ENCODE measurements around the gene KRT15. TPM values are rescaled to one million over a fixed set of nuclear protein-coding genes. Genes with fewer than 3 reads are reported as not detected.
A peak's percentile ranks its signal among the peaks of the same experiment; 100 is the strongest.

The KRT15 gene
- total and polyA plus RNA-seq, 4 donors = 15.2 to 51.7 (median 27.0) TPM

DNA sequence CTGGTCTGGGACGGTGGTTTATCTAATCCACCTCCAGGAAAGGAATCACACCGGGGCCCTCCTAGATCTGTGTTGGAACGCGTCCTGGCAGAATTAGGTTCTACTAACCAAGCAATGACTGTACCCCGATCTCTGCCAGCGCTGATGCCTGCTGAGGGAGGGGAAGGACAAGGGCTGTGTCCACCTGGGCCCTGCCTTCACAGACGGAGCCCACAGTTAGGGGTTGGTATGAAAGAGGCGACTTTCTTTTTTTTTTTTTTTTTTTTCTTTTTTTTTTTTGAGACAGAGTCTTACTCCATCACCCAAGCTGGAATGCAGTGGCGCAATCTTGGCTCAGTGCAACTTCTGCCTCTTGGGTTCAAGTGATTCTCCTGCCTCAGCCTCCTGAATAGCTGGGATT, 19.3 kb upstream of the KRT15 start:
- 77 to 80% methylated on average over 9 of the region's 9 CpGs for WGBS, 2 donors
- Histone ChIP-seq H3K4me3 (no peak overlapping the region), H3K9me3 (ENCODE audit: control insufficient read depth in 4 of 4, insufficient read depth in 3 of 4, low read length in 3 of 4) (no peaks in the 10 kb centered on the region), H3K27ac (ENCODE audit: low read depth in 1 of 2, low read length in 1 of 2) (no peak overlapping the region), H3K36me3 (ENCODE audit: control insufficient read depth in 4 of 4, insufficient read depth in 4 of 4, low read length in 4 of 4) (no peaks in the 10 kb centered on the region), H3K4me1 (ENCODE audit: control insufficient read depth in 5 of 5, insufficient read depth in 5 of 5, low read length in 5 of 5) (peaks cover 0 to 7% (median 0%) of the 10 kb centered on the region in 5 donors), H3K27me3 (ENCODE audit: control insufficient read depth in 3 of 3, insufficient read depth in 3 of 3, low read length in 2 of 3) (no peaks in the 10 kb centered on the region), H3K9ac (ENCODE audit: insufficient read depth in 1 of 2, low read length in 2 of 2) (no peak overlapping the region)
- ATAC-seq (ENCODE audit: insufficient read depth, low FRiP score) (no peak), DNase-seq (peak in 1 of 3 donors; percentile 26)
- TF ChIP-seq, protein P1, sequence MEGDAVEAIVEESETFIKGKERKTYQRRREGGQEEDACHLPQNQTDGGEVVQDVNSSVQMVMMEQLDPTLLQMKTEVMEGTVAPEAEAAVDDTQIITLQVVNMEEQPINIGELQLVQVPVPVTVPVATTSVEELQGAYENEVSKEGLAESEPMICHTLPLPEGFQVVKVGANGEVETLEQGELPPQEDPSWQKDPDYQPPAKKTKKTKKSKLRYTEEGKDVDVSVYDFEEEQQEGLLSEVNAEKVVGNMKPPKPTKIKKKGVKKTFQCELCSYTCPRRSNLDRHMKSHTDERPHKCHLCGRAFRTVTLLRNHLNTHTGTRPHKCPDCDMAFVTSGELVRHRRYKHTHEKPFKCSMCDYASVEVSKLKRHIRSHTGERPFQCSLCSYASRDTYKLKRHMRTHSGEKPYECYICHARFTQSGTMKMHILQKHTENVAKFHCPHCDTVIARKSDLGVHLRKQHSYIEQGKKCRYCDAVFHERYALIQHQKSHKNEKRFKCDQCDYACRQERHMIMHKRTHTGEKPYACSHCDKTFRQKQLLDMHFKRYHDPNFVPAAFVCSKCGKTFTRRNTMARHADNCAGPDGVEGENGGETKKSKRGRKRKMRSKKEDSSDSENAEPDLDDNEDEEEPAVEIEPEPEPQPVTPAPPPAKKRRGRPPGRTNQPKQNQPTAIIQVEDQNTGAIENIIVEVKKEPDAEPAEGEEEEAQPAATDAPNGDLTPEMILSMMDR (IDR thresholded peaks at IDR 0.05; ENCODE audit: control extremely low read depth, extremely low read depth) = no peak

DNA sequence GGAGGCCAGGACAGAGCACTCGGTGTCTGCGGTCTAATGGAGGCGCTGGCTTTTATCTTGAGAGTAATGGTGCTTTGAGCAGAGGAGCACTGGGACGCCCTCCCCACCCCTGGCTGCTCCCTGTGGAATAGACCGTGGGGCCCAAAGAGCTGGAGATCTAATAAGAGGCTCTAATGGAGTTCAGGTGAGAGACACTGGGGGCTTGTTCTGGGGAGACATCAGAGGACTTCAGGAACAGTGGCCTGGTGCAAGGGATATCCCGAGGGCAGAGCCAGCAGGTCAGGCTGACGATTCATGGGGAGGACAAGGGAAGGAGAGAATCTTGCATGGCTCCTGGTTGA, 18.9 kb upstream of the KRT15 start:
- DNase-seq = no peak
- Histone ChIP-seq H3K9me3 (ENCODE audit: control insufficient read depth in 4 of 4, insufficient read depth in 3 of 4, low read length in 3 of 4) (no peaks in the 10 kb centered on the region), H3K27me3 (ENCODE audit: control insufficient read depth in 3 of 3, insufficient read depth in 3 of 3, low read length in 2 of 3) (no peaks in the 10 kb centered on the region), H3K4me3 (no peak overlapping the region), H3K4me1 (ENCODE audit: control insufficient read depth in 5 of 5, insufficient read depth in 5 of 5, low read length in 5 of 5) (peaks cover 0 to 7% (median 0%) of the 10 kb centered on the region in 5 donors), H3K27ac (ENCODE audit: low read depth in 1 of 2, low read length in 1 of 2) (no peak overlapping the region), H3K9ac (ENCODE audit: insufficient read depth in 1 of 2, low read length in 2 of 2) (no peak overlapping the region), H3K36me3 (ENCODE audit: control insufficient read depth in 4 of 4, insufficient read depth in 4 of 4, low read length in 4 of 4) (no peaks in the 10 kb centered on the region)
- WGBS, 2 donors = 87 to 89% methylated on average over 7 of the region's 7 CpGs
- no peak for ATAC-seq (ENCODE audit: insufficient read depth, low FRiP score)
- TF ChIP-seq, protein P1 (IDR thresholded peaks at IDR 0.05; ENCODE audit: control extremely low read depth, extremely low read depth) = no peak

DNA sequence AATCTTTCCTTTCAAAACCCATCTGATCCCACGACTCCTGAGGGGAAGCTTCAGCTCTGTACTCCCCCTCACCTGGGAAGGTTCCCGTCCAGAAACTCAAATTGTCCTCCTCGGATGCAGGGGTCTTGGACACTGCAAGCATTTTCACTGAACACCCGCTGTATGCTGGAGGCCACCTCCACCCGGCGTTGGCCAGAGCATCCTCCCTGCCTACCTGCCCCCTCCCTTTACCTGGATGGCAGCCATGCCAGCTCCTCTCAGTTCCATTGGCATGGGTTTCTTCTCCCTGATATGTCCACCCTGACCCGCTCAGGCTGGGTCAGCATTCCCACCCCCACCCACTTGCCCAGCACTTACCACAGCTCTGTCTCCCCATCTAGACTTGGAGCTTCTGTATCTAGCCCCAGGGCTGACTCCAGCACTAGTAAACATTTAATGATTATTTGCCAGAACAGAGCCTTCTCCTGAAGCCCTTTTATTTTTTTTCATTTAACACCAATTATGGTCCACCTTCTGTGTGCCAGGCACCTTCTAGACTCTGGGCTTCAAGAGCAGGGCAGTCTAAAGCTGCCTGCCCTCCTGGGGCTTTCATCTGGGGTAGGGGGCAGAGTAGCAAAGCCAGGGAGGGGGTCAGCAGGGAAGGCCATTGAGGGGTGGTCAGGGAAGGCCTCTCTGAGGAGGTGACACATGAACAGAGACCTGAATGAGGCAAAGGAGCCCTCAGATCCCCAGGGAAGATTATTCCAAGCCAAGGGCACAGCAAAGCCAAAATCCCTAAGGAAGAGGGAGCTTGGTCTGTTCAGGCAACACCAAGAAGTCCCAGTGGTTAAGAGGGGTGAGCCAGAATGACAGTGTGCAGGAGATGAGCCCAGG, 18.3 kb upstream of the KRT15 start:
- H3K9ac ChIP-seq (ENCODE audit: insufficient read depth in 1 of 2, low read length in 2 of 2) = no peak overlapping the region
- no peak overlapping the region for H3K4me3 ChIP-seq
- WGBS, 2 donors = 83 to 89% methylated on average over 7 of the region's 7 CpGs

More for the DNA sequence above, 18.3 kb upstream of the KRT15 start:
- TF ChIP-seq, protein P1 (IDR thresholded peaks at IDR 0.05; ENCODE audit: control extremely low read depth, extremely low read depth) = no peak
- Histone ChIP-seq H3K27ac (ENCODE audit: low read depth in 1 of 2, low read length in 1 of 2) (no peak overlapping the region), H3K9me3 (ENCODE audit: control insufficient read depth in 4 of 4, insufficient read depth in 3 of 4, low read length in 3 of 4) (peaks cover 0 to 2% (median 0%) of the 10 kb centered on the region in 4 donors), H3K4me1 (ENCODE audit: control insufficient read depth in 5 of 5, insufficient read depth in 5 of 5, low read length in 5 of 5) (peaks cover 0 to 7% (median 0%) of the 10 kb centered on the region in 5 donors), H3K36me3 (ENCODE audit: control insufficient read depth in 4 of 4, insufficient read depth in 4 of 4, low read length in 4 of 4) (no peaks in the 10 kb centered on the region), H3K27me3 (ENCODE audit: control insufficient read depth in 3 of 3, insufficient read depth in 3 of 3, low read length in 2 of 3) (peaks cover 0 to under 1% (median 0%) of the 10 kb centered on the region in 3 donors)
- DNase-seq (no peak), ATAC-seq (ENCODE audit: insufficient read depth, low FRiP score) (no peak)
